ENCODE measurements around the gene BTF3.
"Not testable (repeated sequence)": the region's sequence is repeated elsewhere in the genome, so short reads cannot be mapped to it uniquely, and the experiment has no call there.

Gene BTF3

GRCh38 chr5:73486119-73486899 lies 11.9 kb upstream of the BTF3 start:
- no peak for DNase-seq

DNA sequence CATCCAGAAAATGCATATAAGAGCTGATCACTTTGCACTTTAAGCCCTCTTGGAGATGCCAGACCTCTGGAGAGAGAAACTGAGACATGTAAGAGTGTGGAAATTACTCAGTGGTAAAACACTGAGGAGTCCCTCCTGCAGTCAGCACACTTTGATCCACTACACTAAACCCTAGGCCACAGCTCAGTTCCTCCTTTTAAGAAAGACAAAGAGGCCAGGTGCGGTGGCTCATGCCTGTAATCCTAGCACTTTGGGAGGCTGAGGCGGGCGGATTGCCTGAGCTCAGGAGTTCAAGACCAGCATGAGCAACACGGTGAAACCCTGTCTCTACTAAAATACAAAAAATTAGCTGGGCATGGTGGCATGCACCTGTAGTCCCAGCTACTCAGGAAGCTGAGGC lies 11.0 kb upstream of the BTF3 start:
- DNase-seq = not testable (repeated sequence)

DNA sequence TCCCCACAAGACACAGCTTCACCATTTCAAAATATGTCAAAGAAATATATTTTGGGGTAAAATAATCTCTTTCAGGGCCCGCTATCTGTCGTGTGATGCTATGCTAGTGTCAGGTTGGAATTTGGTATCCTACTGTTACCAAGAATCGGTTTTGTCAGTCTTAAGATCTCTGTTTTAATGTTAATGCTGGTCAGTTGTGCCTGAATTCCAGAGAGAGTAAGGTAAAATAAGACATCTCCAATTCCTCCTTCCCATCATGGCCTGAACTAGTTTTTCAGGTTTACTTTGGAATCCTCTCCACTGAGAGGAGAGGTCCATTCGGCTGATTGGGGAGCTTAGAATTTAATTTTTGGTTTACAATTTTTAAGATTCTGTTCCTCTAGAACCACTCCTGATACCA lies 10.4 kb upstream of the BTF3 start:
- DNase-seq = no peak

GRCh38 chr5:73488806-73489205 lies 9.4 kb upstream of the BTF3 start:
- DNase-seq = no peak

DNA sequence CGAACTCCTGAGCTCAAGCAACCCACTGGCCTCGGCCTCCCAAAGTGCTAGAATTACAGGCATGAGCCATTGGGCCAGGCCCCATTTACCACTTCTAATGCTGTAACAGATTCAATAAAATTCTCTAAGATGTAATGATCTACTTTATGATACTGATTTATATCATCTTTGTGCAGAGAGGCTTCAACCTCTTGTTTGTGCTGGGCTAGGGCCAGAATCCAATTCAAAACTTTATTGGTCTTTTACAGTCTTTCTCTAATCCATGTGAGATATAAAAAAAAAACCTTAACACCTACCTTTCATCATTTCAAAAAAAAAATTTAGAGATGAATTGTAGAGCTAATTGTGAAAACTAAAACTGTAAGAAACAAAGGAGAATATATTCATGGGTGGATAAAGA lies 8.2 kb upstream of the BTF3 start:
- DNase-seq = no peak

DNA sequence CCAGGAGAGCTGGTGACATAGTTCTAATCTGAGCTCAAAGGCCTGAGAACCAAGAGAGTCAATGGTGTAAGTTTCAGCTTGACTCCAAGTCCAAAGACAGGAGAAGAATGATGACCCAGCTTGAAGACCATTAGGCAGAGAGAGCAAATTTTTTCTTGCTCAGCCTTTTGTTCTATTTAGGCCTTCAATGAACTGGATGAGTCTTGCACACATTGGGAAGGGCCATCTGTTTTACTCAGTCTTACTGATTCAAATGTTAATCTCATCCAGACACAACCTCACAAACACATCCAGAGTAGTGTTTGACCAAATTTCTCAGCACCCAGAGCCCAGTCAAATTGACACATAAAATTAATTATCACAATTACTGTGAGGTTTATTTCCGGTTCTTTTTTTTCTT lies 7.1 kb upstream of the BTF3 start:
- DNase-seq = no peak

- DNase-seq = no peak
These were observed 4.8 kb upstream of the BTF3 start for GRCh38 chr5:73493421-73493820.

DNA sequence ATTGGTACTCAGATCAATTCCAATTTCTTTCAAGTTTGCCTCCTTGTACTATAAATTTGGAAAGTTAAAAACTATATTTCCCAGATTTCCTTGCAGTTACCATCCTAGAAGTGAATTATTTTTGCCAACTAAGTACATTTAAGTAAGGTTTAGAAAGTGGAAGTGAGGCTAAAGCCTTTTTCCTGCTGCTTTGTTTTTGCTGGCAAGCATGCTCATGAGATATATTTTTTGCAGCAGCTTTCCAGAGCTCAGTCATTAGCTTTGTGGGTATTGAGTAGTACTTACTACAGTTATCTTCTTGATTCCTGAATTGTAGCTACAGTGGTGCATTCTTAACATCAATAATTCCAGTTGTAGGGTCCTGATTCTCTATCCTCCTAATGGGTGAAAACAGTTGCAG lies 3.5 kb upstream of the BTF3 start:
- DNase-seq = no peak

GRCh38 chr5:73495772-73496335 lies 2.4 kb upstream of the BTF3 start:
- no peak for DNase-seq

- DNase-seq = no peak
These were observed 1.2 kb upstream of the BTF3 start for GRCh38 chr5:73496984-73497457.

DNA sequence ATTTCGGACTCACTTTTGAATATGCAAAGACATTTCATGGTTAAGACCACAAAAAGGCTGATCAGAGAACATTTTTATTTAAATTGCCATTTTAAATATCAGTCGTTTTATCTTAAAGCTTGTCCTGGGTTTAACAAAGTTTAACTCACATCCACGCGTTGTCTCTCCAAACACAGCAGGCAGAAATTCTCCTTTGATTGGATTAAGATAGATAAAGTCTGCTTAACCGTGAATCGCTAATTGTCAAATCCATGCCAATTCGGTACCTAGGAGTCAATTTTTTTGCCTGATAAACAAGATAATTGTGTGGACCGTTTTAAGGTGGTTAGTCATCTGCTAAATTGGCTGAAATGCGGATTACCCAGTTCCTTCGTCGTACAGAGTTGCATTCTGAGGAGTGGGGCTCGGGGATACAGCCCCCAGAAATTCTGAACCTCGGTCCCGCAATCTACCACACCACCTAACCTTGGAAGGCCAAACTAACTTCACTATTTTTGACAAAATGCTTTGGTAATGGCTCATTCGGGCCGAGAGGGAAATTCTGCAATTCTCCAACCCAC lies 665 bp upstream of the BTF3 start:
- DNase-seq = no peak

DNA sequence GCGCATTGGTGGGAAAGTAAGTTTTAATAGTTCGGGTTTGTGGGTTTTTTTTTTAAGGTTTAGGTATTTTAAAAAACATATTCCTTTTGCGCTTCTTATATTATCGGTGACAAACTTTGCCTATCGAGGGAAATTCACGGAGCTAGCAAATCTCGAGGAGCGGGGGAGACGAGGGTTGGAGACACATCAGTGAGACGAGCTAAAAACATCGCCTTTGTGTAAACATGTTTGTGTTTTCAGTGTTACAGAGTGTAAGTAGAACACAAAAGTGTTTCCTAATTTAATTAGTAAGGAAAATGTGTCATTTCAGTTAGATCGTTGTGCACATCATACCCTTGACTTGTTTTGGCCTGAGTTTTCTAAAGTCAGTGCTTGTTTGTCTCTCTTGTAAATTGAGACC lies 945 bp downstream of the BTF3 start:
- DNase-seq = no peak

DNA sequence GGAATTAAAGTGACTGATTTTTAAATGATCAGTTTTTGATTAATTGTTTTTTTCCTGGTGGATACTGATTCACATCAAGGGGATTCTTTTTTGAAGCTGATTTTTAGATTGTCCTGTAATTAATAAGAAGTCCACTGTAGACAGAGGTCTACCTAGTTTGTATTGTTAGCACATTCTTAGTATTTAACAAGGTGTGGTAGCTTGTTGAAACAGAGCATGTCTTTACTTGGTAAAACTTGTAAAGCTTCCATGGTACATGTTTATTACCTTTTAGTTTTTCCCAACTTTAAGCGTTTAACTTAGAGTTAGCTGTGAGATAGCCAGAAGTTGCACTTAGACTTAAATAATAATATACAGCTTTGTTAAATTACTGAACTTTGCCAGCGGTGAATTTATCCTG lies 1.5 kb downstream of the BTF3 start:
- DNase-seq = no peak

DNA sequence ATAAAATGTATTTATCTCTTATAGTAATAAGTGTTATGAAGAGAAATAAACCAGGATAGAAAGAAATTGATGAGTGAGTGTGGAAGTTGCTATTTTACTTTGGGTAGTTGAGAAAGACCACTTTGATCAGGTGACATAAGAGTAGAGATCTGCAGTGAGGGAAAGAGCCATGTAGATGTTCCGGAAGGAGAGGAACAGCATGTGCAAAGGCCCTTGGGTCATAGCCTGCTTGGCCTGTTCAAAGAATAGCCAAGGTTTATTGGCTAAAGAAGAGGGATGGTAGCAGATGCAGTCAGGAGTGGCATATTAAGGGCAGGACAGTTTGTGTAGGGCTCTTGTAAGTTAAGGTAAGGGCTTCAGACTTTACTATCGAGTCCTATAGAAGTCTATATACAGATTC lies 3.2 kb downstream of the BTF3 start:
- DNase-seq = no peak

- no peak for DNase-seq
These were observed 8.3 kb downstream of the BTF3 start for GRCh38 chr5:73506459-73506955.

DNA sequence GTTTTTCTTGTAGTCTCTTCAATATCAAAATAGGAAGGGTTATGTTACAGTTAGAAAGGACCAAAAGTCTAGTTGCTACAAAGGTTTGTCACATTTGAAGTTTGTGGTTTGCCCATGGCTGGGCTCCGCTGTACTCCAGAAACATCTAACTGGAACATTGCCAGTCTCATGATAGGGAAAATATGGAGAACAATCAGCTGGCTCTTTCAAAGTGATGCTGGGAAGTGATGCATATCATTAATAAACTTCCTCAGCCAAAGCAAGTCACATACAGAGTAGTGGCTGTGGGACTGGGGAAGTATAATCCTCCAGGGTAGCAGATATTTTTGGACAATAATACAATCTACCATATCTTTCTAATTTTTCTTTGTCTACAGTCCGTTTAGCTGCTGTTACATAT lies 8.8 kb downstream of the BTF3 start:
- no peak for DNase-seq

GRCh38 chr5:73508521-73508920 lies 10.3 kb downstream of the BTF3 start:
- not testable (repeated sequence) for DNase-seq

- DNase-seq = no peak
These were observed 15.8 kb downstream of the BTF3 start for GRCh38 chr5:73513996-73514395.

DNA sequence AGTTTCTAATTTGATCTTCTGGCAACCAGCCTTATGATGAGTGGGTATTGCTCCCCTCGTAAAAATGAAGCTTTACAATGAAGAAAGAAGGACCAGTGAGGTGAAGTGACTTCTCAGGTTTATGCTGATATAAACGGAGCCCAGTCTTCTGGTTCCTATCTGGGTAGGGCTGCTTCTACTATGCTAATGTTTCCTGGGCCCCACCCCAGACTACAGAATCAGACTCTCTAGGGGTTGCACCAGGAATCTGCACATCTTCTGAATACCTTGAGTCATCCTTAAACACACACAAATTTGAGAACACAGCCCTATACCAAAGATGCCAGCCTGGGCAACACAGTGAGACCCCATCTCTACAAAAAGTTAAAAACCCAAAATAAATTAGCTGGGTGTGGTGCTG lies 16.2 kb downstream of the BTF3 start:
- no peak for DNase-seq

DNA sequence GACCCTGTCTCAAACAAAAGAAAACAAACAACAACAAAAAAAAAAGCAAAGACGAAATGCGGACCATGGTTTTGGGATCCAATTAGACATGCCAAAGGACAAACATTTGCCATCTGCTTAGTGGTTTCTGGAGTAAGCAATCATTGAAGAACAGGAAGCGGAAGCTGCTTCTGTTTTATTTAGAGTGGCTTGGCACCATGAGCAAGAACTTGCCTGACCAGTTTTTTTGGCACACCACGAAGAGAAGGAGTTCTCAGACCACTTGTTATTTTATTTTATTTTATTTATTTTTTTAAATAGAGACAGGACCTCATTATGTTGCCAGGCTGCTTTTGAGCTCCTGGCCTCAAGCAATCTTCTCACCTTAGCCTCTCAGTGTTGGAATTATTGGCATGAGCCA lies 17.0 kb downstream of the BTF3 start:
- DNase-seq = no peak

DNA sequence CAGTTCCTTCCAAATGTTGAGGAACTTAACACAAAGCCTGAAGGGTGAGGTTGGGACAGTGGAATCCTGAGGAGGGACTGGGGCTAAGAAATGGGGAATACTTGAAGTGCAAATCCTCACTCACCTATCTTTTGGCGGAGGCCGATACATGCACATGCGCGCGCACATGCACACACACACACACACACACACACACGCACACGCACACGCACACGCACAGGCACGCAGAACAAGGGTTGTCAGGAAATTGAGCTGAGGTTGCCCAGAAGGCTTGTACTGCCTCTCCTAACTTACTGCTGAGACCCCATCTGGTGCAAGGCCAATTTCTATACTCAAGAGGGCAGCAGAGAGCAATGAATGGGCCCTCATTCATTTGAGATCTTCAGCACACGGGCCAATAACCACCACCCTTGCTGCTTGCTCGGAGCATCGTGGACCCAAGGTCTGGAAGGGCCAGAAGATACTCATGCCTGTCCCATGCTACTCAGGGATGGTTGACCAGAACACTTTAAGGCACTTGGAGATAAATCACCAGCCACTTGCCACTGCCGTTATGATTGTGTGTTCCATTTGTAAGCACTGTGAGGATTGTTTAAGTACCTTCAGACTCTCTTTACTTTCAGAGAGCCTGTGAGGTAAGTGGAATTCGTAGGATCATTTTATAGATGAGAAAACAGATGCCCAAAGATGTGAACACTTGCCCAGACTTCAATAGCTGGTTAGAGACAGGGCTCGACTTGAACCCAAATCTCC lies 21.5 kb downstream of the BTF3 start:
- peak; percentile 53 for DNase-seq

DNA sequence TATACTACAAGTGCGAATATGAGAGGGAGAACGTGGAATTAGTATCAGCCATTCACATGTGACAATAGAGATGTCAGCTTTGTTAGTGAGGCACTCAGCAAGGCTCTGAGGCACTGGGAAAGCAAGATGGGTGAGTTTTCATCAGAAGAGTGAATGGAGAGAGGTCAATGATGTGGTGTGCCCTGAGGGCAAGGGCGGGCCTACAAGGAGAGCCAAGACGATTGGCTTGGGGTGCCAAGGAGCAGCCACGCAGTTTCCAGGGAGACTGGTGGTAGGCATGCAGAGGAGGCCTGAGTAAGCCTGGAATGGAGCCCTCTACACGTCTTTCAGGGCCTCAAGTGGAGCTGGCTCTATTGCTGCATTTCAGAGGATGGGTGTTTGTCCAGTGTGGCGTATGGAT lies 24.7 kb downstream of the BTF3 start:
- no peak for DNase-seq

DNA sequence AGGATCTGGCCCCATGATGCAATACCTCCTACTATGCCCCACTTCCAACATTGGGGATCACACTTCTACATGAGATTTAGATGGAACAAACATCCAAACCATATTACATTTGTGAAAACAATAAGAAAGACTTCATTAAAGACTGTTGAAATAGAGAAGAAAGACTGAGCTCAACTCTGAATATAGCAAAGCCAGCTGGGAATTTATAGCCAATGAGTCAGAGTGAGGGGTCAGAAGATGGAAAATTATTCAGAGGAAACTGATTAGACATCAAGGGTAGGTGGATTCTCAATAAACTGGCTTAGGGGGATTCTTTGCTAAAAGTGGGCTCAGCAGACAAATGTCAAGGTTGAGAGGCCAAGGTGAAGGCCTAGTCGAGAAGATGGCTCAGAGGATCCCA lies 25.6 kb downstream of the BTF3 start:
- no peak for DNase-seq
